Upper lobe of left lung (tissue), 6 donors: ENCODE data around the gene CUX1. TPM values are rescaled to one million over a fixed set of nuclear protein-coding genes. Genes with fewer than 3 reads are reported as not detected.
"Not testable (repeated sequence)": the region's sequence is repeated elsewhere in the genome, so short reads cannot be mapped to it uniquely, and the experiment has no call there.

ENCODE experiments used
- ATAC-seq, 2 donors: fragments of 200-7000 bp; cut with Tn5 transposase; one replicate each; pipeline ENCODE4 v1.9.1; 2022; ENCODE audit warnings: mild to moderate bottlenecking in 2 of 2, moderate library complexity in 2 of 2; ENCODE audit not compliant: low FRiP score in 2 of 2
- DNase-seq, 2 donors: peaks; one replicate each; pipeline ENCODE4 v3.0.0-alpha.2; 2019 to 2020
- H3K27ac ChIP-seq, 4 donors: fragments of 200-600 bp; sonication (generic); one replicate each; pipeline ENCODE4 v1.5.1; 2016 to 2019
- H3K27me3 ChIP-seq, 4 donors: fragments of 200-600 bp; sonication (generic); one replicate each; pipeline ENCODE4 v1.5.1; 2017 to 2019
- H3K36me3 ChIP-seq, 4 donors: fragments of 200-600 bp; sonication (generic); one replicate each; pipeline ENCODE4 v1.5.1; 2016 to 2019
- H3K4me1 ChIP-seq, 4 donors: fragments of 200-600 bp; sonication (generic); one replicate each; pipeline ENCODE4 v1.5.1; 2018 to 2019
- H3K4me3 ChIP-seq, 4 donors: fragments of 200-600 bp; sonication (generic); one replicate each; pipeline ENCODE4 v1.5.1; 2017 to 2019; ENCODE audit warnings: mild to moderate bottlenecking in 2 of 4, moderate library complexity in 1 of 4
- H3K9me3 ChIP-seq, 4 donors: fragments of 200-600 bp; sonication (generic); one replicate each; pipeline ENCODE4 v1.5.1; 2018 to 2019
- CTCF ChIP-seq, 6 experiments: fragments of 450-650 bp in 4 of 6; fragments of 200-600 bp in 2 of 6; sonication (generic) in 2 of 6; IDR thresholded peaks; one replicate each; pipeline ENCODE4 v1.5.1; 2016 to 2019; ENCODE audit warnings: antibody characterized with exemption in 6 of 6
- EP300 ChIP-seq, 4 donors: sonication (generic); formaldehyde crosslinking; IDR thresholded peaks; one replicate each; pipeline ENCODE4 v1.5.1; 2017; ENCODE audit warnings: antibody characterized with exemption in 4 of 4, control low read depth in 2 of 4
- POLR2A ChIP-seq, 4 donors: fragments of 450-650 bp; IDR thresholded peaks; one replicate each; pipeline ENCODE4 v1.5.1; 2016 to 2017; ENCODE audit warnings: antibody characterized with exemption in 4 of 4, mild to moderate bottlenecking in 2 of 4
- POLR2AphosphoS5 ChIP-seq, 2 donors: sonication (generic); formaldehyde crosslinking; IDR thresholded peaks; one replicate each; pipeline ENCODE4 v1.5.1; 2017; ENCODE audit warnings: antibody characterized with exemption in 2 of 2
- WGBS, 2 donors: methylation state at CpG; one replicate each; pipeline ENCODE4 v1.1.5; 2017 to 2018; 5-methylcytosine and 5-hydroxymethylcytosine counted together
- total RNA-seq, 6 donors: library from RNA; depleted of rRNA in 4 of 6; stranded (reverse); fragments of >200 nt in 4 of 6; gene quantifications; one replicate each; pipeline versions ENCODE4 v1.1.0 to v1.2.1, GENCODE V29; 2016 to 2021
- donor health status: DM: no; HTN: no; CAD: no; lungs with moderate emphysema.
- donor health status: DM: no; HTN: yes; CAD: no; lungs with severe emphysema.

The CUX1 gene
- total RNA-seq, 6 donors from 2014 or later: 106 to 188 (median 115) TPM

- Histone ChIP-seq H3K4me3 (no peak overlapping the region), H3K27ac (no peak overlapping the region), H3K9me3 (no peaks in the 10 kb centered on the region), H3K27me3 (no peaks in the 10 kb centered on the region), H3K4me1 (no peaks in the 10 kb centered on the region), H3K36me3 (peaks cover 7 to 79% (median 56%) of the 10 kb centered on the region in 4 donors)
- 80 to 95% methylated on average over 3 of the region's 3 CpGs for WGBS, 2 donors
- no peak for ATAC-seq
- no peak for TF ChIP-seq CTCF (IDR thresholded peaks at IDR 0.05)
- TF ChIP-seq POLR2AphosphoS5 (IDR thresholded peaks at IDR 0.05): no peak
- no peak for TF ChIP-seq POLR2A (IDR thresholded peaks at IDR 0.05)
- no peak for TF ChIP-seq EP300 (IDR thresholded peaks at IDR 0.05)
- no peak for DNase-seq
These were observed 364.6 kb downstream of the CUX1 start for GRCh38 chr7:102182016-102182415.

GRCh38 chr7:102183848-102184247, 366.4 kb downstream of the CUX1 start:
- H3K4me3 ChIP-seq, H3K27me3 ChIP-seq, ATAC-seq, H3K9me3 ChIP-seq, H3K4me1 ChIP-seq, DNase-seq, H3K27ac ChIP-seq: not testable (repeated sequence)
- H3K36me3 ChIP-seq: peaks cover 7 to 63% (median 46%) of the 10 kb centered on the region in 4 donors
- 96 to 100% methylated on average over 7 of the region's 7 CpGs for WGBS, 2 donors

DNA sequence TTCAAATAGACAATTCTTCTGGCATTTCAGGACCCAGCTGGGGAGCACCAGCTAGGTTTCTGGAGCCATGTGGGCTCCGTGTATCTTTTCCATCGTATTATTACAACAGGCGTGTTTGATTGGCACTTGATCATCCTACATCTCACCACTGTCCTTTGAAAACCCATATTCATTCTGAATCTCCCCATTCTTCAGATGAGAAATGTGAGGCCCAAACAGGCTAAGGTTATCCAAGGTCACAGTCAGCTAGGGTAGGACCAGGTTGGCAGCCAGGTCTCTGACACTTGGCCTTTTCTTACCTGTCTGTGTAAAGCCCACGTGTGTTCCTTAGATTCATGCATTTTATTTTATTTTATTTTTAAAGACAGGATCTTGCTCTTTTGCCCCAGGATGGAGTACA, 366.9 kb downstream of the CUX1 start:
- peaks cover 7 to 59% (median 45%) of the 10 kb centered on the region in 4 donors for H3K36me3 ChIP-seq

DNA sequence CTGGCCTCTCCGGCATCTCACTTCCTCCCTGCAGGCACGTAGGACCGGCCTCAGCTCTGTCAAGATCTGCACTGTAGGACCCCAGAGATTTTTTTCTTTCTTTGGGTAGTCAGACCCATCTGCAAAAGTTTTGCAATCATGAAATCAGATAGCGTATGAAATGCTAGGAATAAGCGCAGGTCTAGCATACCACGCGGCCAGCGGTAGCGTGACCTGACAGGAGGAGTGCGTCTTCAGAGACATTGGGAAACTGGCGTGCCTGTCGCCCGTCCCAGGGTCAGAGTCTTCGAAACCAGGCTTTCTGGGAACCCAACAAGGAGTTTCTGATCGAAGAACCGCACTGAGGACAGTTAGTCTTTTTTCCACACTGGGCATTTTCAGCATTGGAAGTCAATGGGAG, 368.4 kb downstream of the CUX1 start:
- Histone ChIP-seq H3K27me3 (no peaks in the 10 kb centered on the region), H3K4me1 (no peaks in the 10 kb centered on the region), H3K36me3 (peaks cover 10 to 66% (median 54%) of the 10 kb centered on the region in 4 donors), H3K9me3 (no peaks in the 10 kb centered on the region), H3K27ac (no peak overlapping the region), H3K4me3 (no peak overlapping the region)
- no peak for DNase-seq
- ATAC-seq: no peak
- 90 to 96% methylated on average over 13 to 16 of the region's 16 CpGs for WGBS, 2 donors
- TF ChIP-seq POLR2A (IDR thresholded peaks at IDR 0.05): no peak
- TF ChIP-seq POLR2AphosphoS5 (IDR thresholded peaks at IDR 0.05): no peak

More for the DNA sequence above, 366.9 kb downstream of the CUX1 start:
- Histone ChIP-seq H3K27me3 (no peaks in the 10 kb centered on the region), H3K9me3 (no peaks in the 10 kb centered on the region), H3K4me1 (no peaks in the 10 kb centered on the region), H3K4me3 (no peak overlapping the region), H3K27ac (no peak overlapping the region)
- ATAC-seq (no peak), DNase-seq (no peak)
- 97 to 99% methylated on average over 4 of the region's 4 CpGs for WGBS, 2 donors
- TF ChIP-seq POLR2A (IDR thresholded peaks at IDR 0.05): no peak
- no peak for TF ChIP-seq EP300 (IDR thresholded peaks at IDR 0.05)
- TF ChIP-seq CTCF (IDR thresholded peaks at IDR 0.05): no peak
- TF ChIP-seq POLR2AphosphoS5 (IDR thresholded peaks at IDR 0.05): no peak

DNA sequence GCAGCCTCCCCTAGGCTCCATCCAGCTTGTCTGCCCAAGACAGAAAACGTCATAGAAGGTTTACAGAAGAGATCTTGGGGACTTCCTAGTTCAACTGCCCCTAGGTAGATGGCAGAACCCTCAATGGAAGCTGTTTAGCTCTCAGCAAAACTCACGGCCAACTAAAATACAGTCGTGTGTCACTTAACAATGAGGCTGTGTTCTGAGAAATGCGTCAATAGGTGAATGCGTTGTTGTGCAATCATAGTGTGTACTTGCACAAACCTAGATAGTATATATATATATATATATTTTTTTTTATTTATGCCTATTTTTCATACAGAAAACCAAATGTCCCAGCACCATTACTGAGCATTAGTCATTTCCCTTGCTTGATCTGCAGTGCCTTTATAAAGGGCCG, 368.9 kb downstream of the CUX1 start:
- TF ChIP-seq CTCF (IDR thresholded peaks at IDR 0.05) (no peak), POLR2A (IDR thresholded peaks at IDR 0.05) (no peak), EP300 (IDR thresholded peaks at IDR 0.05) (no peak), POLR2AphosphoS5 (IDR thresholded peaks at IDR 0.05) (no peak)
- WGBS, 2 donors: 93 to 98% methylated on average over 6 of the region's 6 CpGs
- ATAC-seq (no peak), DNase-seq (no peak)
- Histone ChIP-seq H3K27ac (no peak overlapping the region), H3K36me3 (peaks cover 8 to 66% (median 55%) of the 10 kb centered on the region in 4 donors), H3K4me1 (no peaks in the 10 kb centered on the region), H3K4me3 (no peak overlapping the region), H3K27me3 (no peaks in the 10 kb centered on the region), H3K9me3 (no peaks in the 10 kb centered on the region)

DNA sequence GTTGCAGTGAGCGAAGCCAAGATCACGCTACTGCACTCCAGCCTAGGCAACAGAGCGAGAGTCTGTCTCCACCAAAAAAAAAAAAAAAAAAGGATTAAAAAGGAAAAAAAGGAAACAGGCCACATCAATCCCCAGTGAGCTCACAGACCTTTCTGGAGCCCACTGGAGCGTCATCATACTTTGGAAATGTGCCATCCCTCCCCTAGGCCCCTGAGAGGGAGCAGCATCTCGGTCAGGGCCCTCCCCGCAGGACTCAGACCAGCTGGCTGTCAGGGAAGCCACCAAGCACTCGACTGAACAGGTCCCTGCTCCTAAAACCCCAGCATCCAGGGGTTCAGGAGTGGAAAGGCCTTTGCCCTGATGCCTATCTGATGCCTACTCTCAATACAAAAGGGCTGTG, 371.3 kb downstream of the CUX1 start:
- DNase-seq (no peak), ATAC-seq (no peak)
- Histone ChIP-seq H3K9me3 (no peaks in the 10 kb centered on the region), H3K4me3 (no peak overlapping the region), H3K27me3 (no peaks in the 10 kb centered on the region), H3K4me1 (no peaks in the 10 kb centered on the region), H3K27ac (no peak overlapping the region), H3K36me3 (peaks cover 5 to 67% (median 58%) of the 10 kb centered on the region in 4 donors)
- WGBS, 2 donors: 86 to 92% methylated on average over 7 of the region's 7 CpGs
- TF ChIP-seq POLR2AphosphoS5 (IDR thresholded peaks at IDR 0.05) (no peak), EP300 (IDR thresholded peaks at IDR 0.05) (no peak), POLR2A (IDR thresholded peaks at IDR 0.05) (no peak), CTCF (IDR thresholded peaks at IDR 0.05) (no peak)
